ENCODE data around the gene HAPLN2.
A peak's percentile ranks its signal among the peaks of the same experiment; 100 is the strongest.

Gene HAPLN2

DNA sequence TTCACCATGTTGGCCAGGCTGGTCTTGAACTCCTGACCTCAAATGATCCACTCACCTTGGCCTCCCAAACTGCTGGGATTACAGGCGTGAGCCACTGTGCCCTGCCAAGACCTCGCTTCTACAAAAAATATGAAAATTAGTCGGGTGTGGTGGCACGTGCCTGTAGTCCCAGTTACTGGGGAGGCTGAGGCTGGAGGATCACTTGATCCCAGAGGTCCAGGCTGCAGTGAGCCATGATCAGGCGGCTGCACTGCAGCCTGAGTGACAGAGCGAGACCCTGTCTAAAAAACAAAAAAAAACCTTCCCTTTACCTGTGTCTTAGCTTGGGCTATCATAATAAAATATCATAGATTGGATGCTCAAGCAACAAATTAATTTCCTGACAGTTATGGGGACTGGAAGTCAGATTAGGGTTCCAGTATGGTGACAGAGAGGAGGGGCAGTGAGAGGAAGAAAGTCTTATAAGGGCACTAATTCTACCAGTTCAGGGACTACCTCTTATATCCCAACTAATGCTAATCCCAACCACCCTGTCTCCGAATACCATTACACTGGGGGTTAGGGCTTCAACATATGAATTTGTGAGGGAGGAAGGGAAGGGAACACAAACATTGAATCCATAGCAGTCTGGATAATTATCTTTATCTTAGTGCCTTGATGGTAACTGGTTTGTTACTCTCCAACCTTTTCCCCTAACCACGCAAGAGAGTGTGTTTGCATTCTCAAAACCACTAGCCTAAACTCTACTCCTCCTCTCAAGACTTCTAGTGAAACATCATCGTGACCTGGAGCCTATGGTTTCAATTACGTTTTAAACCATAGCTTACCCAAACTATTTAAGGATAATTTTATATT is 28.7 kb upstream of the HAPLN2 start:
- TF ChIP-seq CTCF (IDR thresholded peaks at IDR 0.05; ENCODE audit: insufficient read depth, low read length, poor library complexity, severe bottlenecking), result no peak
- peaks cover 4% of the 10 kb centered on the region for H3K36me3 ChIP-seq (ENCODE audit: control insufficient read depth, insufficient read depth, low read length)
- H3K4me3 ChIP-seq (replicated peaks; ENCODE audit: low read depth, low read length), result peak overlapping the region; percentile 65; the same call in 1 of the 2 replicates
- no peak for DNase-seq (ENCODE audit: extremely low read depth, insufficient read length)
- no peaks in the 10 kb centered on the region for H3K27me3 ChIP-seq (replicated peaks; ENCODE audit: control insufficient read depth, insufficient read depth, low read length)

- Histone ChIP-seq H3K27me3 (replicated peaks; ENCODE audit: control insufficient read depth, insufficient read depth, low read length) (no peaks in the 10 kb centered on the region), H3K36me3 (ENCODE audit: control insufficient read depth, insufficient read depth, low read length) (peaks cover 10% of the 10 kb centered on the region), H3K4me3 (replicated peaks; ENCODE audit: low read depth, low read length) (peak overlapping the region; percentile 65)
- TF ChIP-seq CTCF (IDR thresholded peaks at IDR 0.05; ENCODE audit: insufficient read depth, low read length, poor library complexity, severe bottlenecking), result no peak
- no peak for DNase-seq (ENCODE audit: extremely low read depth, insufficient read length)
These were observed 28.1 kb upstream of the HAPLN2 start for GRCh38 chr1:156591181-156591431.

GRCh38 chr1:156591432-156592157 is 27.6 kb upstream of the HAPLN2 start, which contains the start of gene NAXE:
NAXE (plus strand) TSS chr1:156591776; CDS start chr1:156591805, 29 bp downstream.
- TF ChIP-seq CTCF (IDR thresholded peaks at IDR 0.05; ENCODE audit: insufficient read depth, low read length, poor library complexity, severe bottlenecking), result no peak
- peaks cover 11% of the 10 kb centered on the region for H3K36me3 ChIP-seq (ENCODE audit: control insufficient read depth, insufficient read depth, low read length)
- H3K27me3 ChIP-seq (replicated peaks; ENCODE audit: control insufficient read depth, insufficient read depth, low read length), result no peaks in the 10 kb centered on the region
- peak within 1 kb of the TSS; percentile 77 for H3K4me3 ChIP-seq (replicated peaks; ENCODE audit: low read depth, low read length)
- peak; percentile 81 for DNase-seq (ENCODE audit: extremely low read depth, insufficient read length)

- no peaks in the 10 kb centered on the region for H3K27me3 ChIP-seq (replicated peaks; ENCODE audit: control insufficient read depth, insufficient read depth, low read length)
- H3K36me3 ChIP-seq (ENCODE audit: control insufficient read depth, insufficient read depth, low read length), result peaks cover 12% of the 10 kb centered on the region
- DNase-seq (ENCODE audit: extremely low read depth, insufficient read length), result no peak
- H3K4me3 ChIP-seq (replicated peaks; ENCODE audit: low read depth, low read length), result peak overlapping the region; percentile 77
- no peak for TF ChIP-seq CTCF (IDR thresholded peaks at IDR 0.05; ENCODE audit: insufficient read depth, low read length, poor library complexity, severe bottlenecking)
These were observed 26.9 kb upstream of the HAPLN2 start for GRCh38 chr1:156592158-156592909.

DNA sequence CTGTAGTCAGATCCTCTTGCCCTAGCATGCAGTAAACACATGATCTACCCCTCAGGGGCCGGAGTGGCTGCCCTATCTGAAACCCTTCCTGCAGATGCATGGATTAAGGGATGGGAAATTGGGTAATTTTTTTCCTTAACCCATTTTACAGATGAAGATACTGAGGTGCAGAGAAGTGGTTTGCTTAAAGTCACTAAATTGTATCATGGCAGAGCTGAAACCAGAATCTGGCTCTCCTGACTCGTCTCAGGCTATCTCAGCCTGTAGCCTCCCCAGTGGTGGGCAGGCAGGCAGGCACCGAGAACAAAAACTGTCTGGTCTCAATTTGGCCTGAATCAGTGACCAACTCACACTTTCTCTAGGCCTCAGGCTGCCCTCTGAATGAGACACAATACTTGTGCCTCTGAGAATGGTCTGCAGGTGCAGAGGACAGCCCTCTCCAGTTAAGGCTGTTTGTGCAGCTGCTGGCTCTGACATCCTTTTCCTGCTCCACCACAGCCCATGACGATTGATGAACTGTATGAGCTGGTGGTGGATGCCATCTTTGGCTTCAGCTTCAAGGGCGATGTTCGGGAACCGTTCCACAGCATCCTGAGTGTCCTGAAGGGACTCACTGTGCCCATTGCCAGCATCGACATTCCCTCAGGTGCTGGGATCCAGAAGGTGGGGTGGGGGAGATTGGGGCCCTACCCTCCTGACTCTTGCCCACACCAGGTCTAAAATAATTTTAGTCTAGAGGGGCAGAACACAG is 26.1 kb upstream of the HAPLN2 start:
- Histone ChIP-seq H3K4me3 (replicated peaks; ENCODE audit: low read depth, low read length) (no peak overlapping the region), H3K27me3 (replicated peaks; ENCODE audit: control insufficient read depth, insufficient read depth, low read length) (no peaks in the 10 kb centered on the region), H3K36me3 (ENCODE audit: control insufficient read depth, insufficient read depth, low read length) (peaks cover 16% of the 10 kb centered on the region)
- DNase-seq (ENCODE audit: extremely low read depth, insufficient read length), result no peak
- no peak for TF ChIP-seq CTCF (IDR thresholded peaks at IDR 0.05; ENCODE audit: insufficient read depth, low read length, poor library complexity, severe bottlenecking)
